Pancreas (tissue), 10 donors: ENCODE measurements around the gene MTA1. TPM values are rescaled to one million over a fixed set of nuclear protein-coding genes. Genes with fewer than 3 reads are reported as not detected.

Experiments used
- ATAC-seq, 4 donors: fragments of 200-7000 bp; cut with Tn5 transposase; one replicate each; pipeline versions ENCODE4 v1.8.0 to v1.9.1; 2020; ENCODE audit warnings: mild to moderate bottlenecking in 4 of 4, moderate library complexity in 4 of 4
- DNase-seq, 6 donors: peaks; one replicate each; pipeline ENCODE4 v3.0.0-alpha.2; 2020
- FAIRE-seq: peaks from 2 replicates; lab custom pipeline; 2012; peaks lifted over from hg19 to GRCh38; lab: Jason Lieb, UNC
- H3K27ac ChIP-seq, 4 donors: fragments of 200-600 bp; sonication (generic); 1 replicate in 3 of 4; 2 replicates in 1 of 4; pipeline versions ENCODE4 v1.5.0 to v1.8.0; 2020
- H3K27me3 ChIP-seq, 4 donors: fragments of 200-600 bp; one replicate each; pipeline ENCODE4 v1.8.0; 2021
- H3K36me3 ChIP-seq, 3 donors: fragments of 200-600 bp; sonication (generic) in 1 of 3; one replicate each; pipeline versions ENCODE4 v1.5.0 to v1.8.0; 2020 to 2021
- H3K4me1 ChIP-seq, 3 donors: fragments of 200-600 bp; one replicate each; pipeline ENCODE4 v1.8.0; 2021
- H3K4me3 ChIP-seq, 4 donors: fragments of 200-600 bp; sonication (generic) in 2 of 4; one replicate each; pipeline versions ENCODE4 v1.5.0 to v1.8.0; 2020 to 2021
- H3K9me3 ChIP-seq, 4 donors: fragments of 200-600 bp; one replicate each; pipeline ENCODE4 v1.8.0; 2021
- CTCF ChIP-seq, 4 donors: fragments of 200-600 bp; sonication (generic) in 3 of 4; IDR thresholded peaks; one replicate each; pipeline versions ENCODE4 v1.5.0 to v1.8.0; 2021; ENCODE audit warnings: antibody characterized with exemption in 4 of 4
- WGBS, 2 donors: extraction: QIAGEN DNeasy Blood & Tissue Kit; methylation state at CpG; one replicate each; pipeline ENCODE4 v1.1.7; 2013; 5-methylcytosine and 5-hydroxymethylcytosine counted together
- intact Hi-C, 3 donors: fragments of 100-400 bp; cut with DNase I; formaldehyde crosslinking; loops; one replicate each; pipeline versions ENCODE4 v1.11.1 to v1.14.2; 2022
- polyA plus RNA-seq, 2 donors: library from polyadenylated mRNA; stranded (reverse); fragments of 200-250 nt; gene quantifications; one replicate each; pipeline ENCODE4 v1.2.3, GENCODE V29; 2013
- total RNA-seq, 6 donors: library from RNA; stranded (reverse); fragmentation: NEBNext Ultra II Directional in 4 of 6; extraction: Animal tissue kit (Norgen Biotek cat#: 25700) in 4 of 6; gene quantifications; one replicate each; pipeline versions ENCODE4 v1.2.1 to v1.2.4, GENCODE V29; 2021 to 2023
- donor health status: healthy with polysubstance abuse.
- donor health status: DM: no; HTN: no; CAD: no; lungs with moderate emphysema.
- donor health status: DM: no; HTN: no; CAD: no.
- donor health status: control.
- donor health status: control.
- donor health status: Bipolar disorder and iron deficiency.
- donor health status: DM: yes; HTN: yes; CAD: no.
- donor health status: DM: no; HTN: no; CAD: no.
- donor health status: DM: no; HTN: no; CAD: no.
- donor health status: DM: yes; HTN: yes; CAD: no.

The MTA1 gene
- total and polyA plus RNA-seq, 8 donors, result 34.8 to 138 (median 53.2) TPM

GRCh38 chr14:105380756-105381155 lies 38.9 kb upstream of the MTA1 start:
- FAIRE-seq, result no peak
- H3K36me3 ChIP-seq, result peaks cover 0 to 35% (median 3%) of the 10 kb centered on the region in 3 donors
- no peaks in the 10 kb centered on the region for H3K9me3 ChIP-seq
- H3K27me3 ChIP-seq, result no peaks in the 10 kb centered on the region
- intact Hi-C loops, result no loop called here
- ATAC-seq, result no peak
- DNase-seq, result peak in 1 of 6 donors; percentile 18
- WGBS, 2 donors, result 89 to 94% methylated on average over 14 to 19 of the region's 19 CpGs
- H3K4me1 ChIP-seq, result no peaks in the 10 kb centered on the region
- TF ChIP-seq CTCF (IDR thresholded peaks at IDR 0.05), result no peak
- no peak overlapping the region for H3K27ac ChIP-seq
- H3K4me3 ChIP-seq, result no peak overlapping the region

GRCh38 chr14:105381446-105382342 lies 37.9 kb upstream of the MTA1 start:
- intact Hi-C loops, result no loop called here
- WGBS, 2 donors, result 90 to 93% methylated on average over 27 of the region's 27 CpGs

GRCh38 chr14:105382343-105383082 lies 37.1 kb upstream of the MTA1 start:
- no peaks in the 10 kb centered on the region for H3K4me1 ChIP-seq
- peaks cover 0 to 35% (median 3%) of the 10 kb centered on the region in 3 donors for H3K36me3 ChIP-seq
- no peaks in the 10 kb centered on the region for H3K27me3 ChIP-seq
- H3K9me3 ChIP-seq, result no peaks in the 10 kb centered on the region
- peak in 3 of 6 donors; percentile 11 to 50 (median 19) for DNase-seq
- ATAC-seq, result no peak
- no peak overlapping the region for H3K4me3 ChIP-seq
- FAIRE-seq, result no peak
- H3K27ac ChIP-seq, result no peak overlapping the region
- no peak for TF ChIP-seq CTCF (IDR thresholded peaks at IDR 0.05)
- WGBS, 2 donors, result 94 to 96% methylated on average over 26 of the region's 26 CpGs
- intact Hi-C loops, result no loop called here

More at GRCh38 chr14:105381446-105382342, 37.9 kb upstream of the MTA1 start:
- DNase-seq (peak in 2 of 6 donors; percentile 20 to 67), ATAC-seq (no peak), FAIRE-seq (no peak)
- no peaks in the 10 kb centered on the region for H3K27me3 ChIP-seq
- no peaks in the 10 kb centered on the region for H3K4me1 ChIP-seq
- no peak overlapping the region for H3K27ac ChIP-seq
- H3K4me3 ChIP-seq, result no peak overlapping the region
- peaks cover 0 to 35% (median 3%) of the 10 kb centered on the region in 3 donors for H3K36me3 ChIP-seq
- H3K9me3 ChIP-seq, result no peaks in the 10 kb centered on the region
- no peak for TF ChIP-seq CTCF (IDR thresholded peaks at IDR 0.05)

- H3K27ac ChIP-seq, result no peak overlapping the region
- H3K4me3 ChIP-seq, result no peak overlapping the region
- FAIRE-seq (no peak), DNase-seq (peak in 3 of 6 donors; percentile 12 to 72 (median 20)), ATAC-seq (no peak)
- no peak for TF ChIP-seq CTCF (IDR thresholded peaks at IDR 0.05)
- no peaks in the 10 kb centered on the region for H3K4me1 ChIP-seq
- H3K36me3 ChIP-seq, result peaks cover 0 to 35% (median 3%) of the 10 kb centered on the region in 3 donors
- no peaks in the 10 kb centered on the region for H3K9me3 ChIP-seq
- intact Hi-C loops, result no loop called here
- H3K27me3 ChIP-seq, result no peaks in the 10 kb centered on the region
- WGBS, 2 donors, result 97 to 99% methylated on average over 31 to 32 of the region's 32 CpGs
These were observed 36.4 kb upstream of the MTA1 start for GRCh38 chr14:105383083-105383730.
